Measurements from ENCODE around the gene NBEAL2. TPM values are rescaled to one million over a fixed set of nuclear protein-coding genes. Genes with fewer than 3 reads are reported as not detected.

NBEAL2 gene
- total RNA-seq, 1 experiment from 2014 or later, result 80.0 TPM

- TF ChIP-seq MYBL2 (CRISPR knock-in tag; IDR thresholded peaks at IDR 0.05), result no peak
- TF ChIP-seq ZNF396 (CRISPR knock-in tag; IDR thresholded peaks at IDR 0.05; ENCODE audit: borderline replicate concordance), result no peak
- TF ChIP-seq E2F5 (CRISPR knock-in tag; IDR thresholded peaks at IDR 0.05), result no peak
- TF ChIP-seq ZNF512 (CRISPR knock-in tag; IDR thresholded peaks at IDR 0.05; ENCODE audit: borderline replicate concordance), result no peak
- no peak for TF ChIP-seq RELA (CRISPR knock-in tag; IDR thresholded peaks at IDR 0.05; ENCODE audit: borderline replicate concordance)
- no peak for TF ChIP-seq ZNF232 (CRISPR knock-in tag; IDR thresholded peaks at IDR 0.05)
- no peak for TF ChIP-seq STAT6 (CRISPR knock-in tag; conservative IDR thresholded peaks at IDR 0.05; ENCODE audit: low read depth)
- TF ChIP-seq TEAD1 (CRISPR knock-in tag; IDR thresholded peaks at IDR 0.05), result no peak
- TF ChIP-seq NFYB (CRISPR knock-in tag; conservative IDR thresholded peaks at IDR 0.05; ENCODE audit: low read depth), result no peak
- no peak for TF ChIP-seq ZSCAN18 (CRISPR knock-in tag; IDR thresholded peaks at IDR 0.05)
Observed at GRCh38 chr3:46931631-46932331, 47.7 kb upstream of the NBEAL2 start (continued).

- H3K4me1 Mint-ChIP-seq, result peaks cover 31% of the 10 kb centered on the region
- DNase-seq (ENCODE audit: low spot score), result no peak
- no peaks in the 10 kb centered on the region for H3K27me3 Mint-ChIP-seq (ENCODE audit: low read depth)
- no peak overlapping the region for H3K27ac Mint-ChIP-seq
- H3K36me3 Mint-ChIP-seq, result peaks cover 4% of the 10 kb centered on the region
- CTCF ChIA-PET, result interaction anchor here (0.6 to 4.1 kb wide), 3 partner anchors 10 to 439 kb away, joined by 3 to 39 read pairs (median 4); no protein-coding TSS in a partner anchor
- H3K9me3 Mint-ChIP-seq, result no peaks in the 10 kb centered on the region
- ATAC-seq, result no peak
- POLR2A ChIA-PET, result no interaction called here
- no peak overlapping the region for H3K4me3 Mint-ChIP-seq
- TF ChIP-seq USF2 (CRISPR knock-in tag; IDR thresholded peaks at IDR 0.05) (no peak), IRF1 (CRISPR knock-in tag; IDR thresholded peaks at IDR 0.05) (no peak), PRRX2 (CRISPR knock-in tag; IDR thresholded peaks at IDR 0.05) (no peak), PRDM15 (CRISPR knock-in tag; IDR thresholded peaks at IDR 0.05) (no peak), SMAD4 (CRISPR knock-in tag; IDR thresholded peaks at IDR 0.05) (no peak), ATF1 (CRISPR knock-in tag; IDR thresholded peaks at IDR 0.05) (no peak), TEAD1 (CRISPR knock-in tag; IDR thresholded peaks at IDR 0.05) (no peak), ETV6 (CRISPR knock-in tag; IDR thresholded peaks at IDR 0.05) (no peak), E2F1 (CRISPR knock-in tag; IDR thresholded peaks at IDR 0.05) (no peak), CREB1 (CRISPR knock-in tag; IDR thresholded peaks at IDR 0.05) (no peak)
Observed at GRCh38 chr3:46932455-46933225, 46.8 kb upstream of the NBEAL2 start.

Data from WTC11 (cell line).